Lower lobe of right lung (tissue), 2 donors: ENCODE measurements around the gene COA3. TPM values are rescaled to one million over a fixed set of nuclear protein-coding genes. Genes with fewer than 3 reads are reported as not detected.
A peak's percentile ranks its signal among the peaks of the same experiment; 100 is the strongest.
"Not testable (repeated sequence)": the region's sequence is repeated elsewhere in the genome, so short reads cannot be mapped to it uniquely, and the experiment has no call there.

Source experiments
- ATAC-seq, 2 donors: fragments of 200-7000 bp; cut with Tn5 transposase; one replicate each; pipeline ENCODE4 v1.9.1; 2020 to 2022; ENCODE audit warnings: mild to moderate bottlenecking in 2 of 2, moderate library complexity in 2 of 2
- DNase-seq: peaks from one replicate; pipeline ENCODE4 v3.0.0-alpha.2; 2020
- H3K27ac ChIP-seq: fragments of 200-600 bp; one replicate; pipeline ENCODE4 v1.8.0; 2022
- H3K27me3 ChIP-seq: fragments of 200-600 bp; one replicate; pipeline ENCODE4 v1.8.0; 2022; ENCODE audit warnings: low read depth
- H3K36me3 ChIP-seq: fragments of 200-600 bp; one replicate; pipeline ENCODE4 v1.8.0; 2022; ENCODE audit warnings: mild to moderate bottlenecking
- H3K4me1 ChIP-seq: fragments of 200-600 bp; one replicate; pipeline ENCODE4 v1.8.0; 2022
- H3K4me3 ChIP-seq: fragments of 200-600 bp; one replicate; pipeline ENCODE4 v1.8.0; 2022; ENCODE audit warnings: mild to moderate bottlenecking
- H3K9me3 ChIP-seq: fragments of 200-600 bp; one replicate; pipeline ENCODE4 v1.8.0; 2022
- CTCF ChIP-seq: fragments of 200-600 bp; IDR thresholded peaks from one replicate; pipeline ENCODE4 v1.8.0; 2022; ENCODE audit warnings: antibody characterized with exemption, mild to moderate bottlenecking
- intact Hi-C: fragments of 100-400 bp; cut with DNase I; formaldehyde crosslinking; loops from one replicate; pipeline ENCODE4 v1.11.0; 2022
- total RNA-seq: library from RNA; stranded (reverse); fragmentation: NEBNext Ultra II Directional; extraction: Animal tissue kit (Norgen Biotek cat#: 25700); gene quantifications from one replicate; pipeline ENCODE4 v1.2.1, GENCODE V29; 2021
- donor health status: DM: no; HTN: yes; CAD: no; lungs with severe emphysema.

COA3 gene
- total RNA-seq, 1 donor from 2014 or later, result 54.5 TPM

- H3K9me3 ChIP-seq, result no peaks in the 10 kb centered on the region
- DNase-seq, result peak; percentile 83
- intact Hi-C loops, result no loop called here
- peak within 1 kb of the TSS; percentile 85 for H3K27ac ChIP-seq
- peak within 1 kb of the TSS; percentile 87 for H3K4me3 ChIP-seq
- no peaks in the 10 kb centered on the region for H3K27me3 ChIP-seq
- peaks cover 22% of the 10 kb centered on the region for H3K4me1 ChIP-seq
- TF ChIP-seq CTCF, result peak; percentile 17
- ATAC-seq, result peak; percentile 94 to 97
- peaks cover 33% of the 10 kb centered on the region for H3K36me3 ChIP-seq
Observed at GRCh38 chr17:42773290-42774035, 25.0 kb downstream of the COA3 start, which contains the start of gene VPS25. Gene VPS25, plus strand, starts transcription at chr17:42773449. Its CDS starts 27 bp downstream, at chr17:42773476.

GRCh38 chr17:42772945-42773289 lies 25.6 kb downstream of the COA3 start:
- H3K27ac ChIP-seq, result peak overlapping the region; percentile 85
- DNase-seq, result no peak
- intact Hi-C loops, result no loop called here
- H3K27me3 ChIP-seq, result no peaks in the 10 kb centered on the region
- peak in 1 of 2 donors; percentile 4 for ATAC-seq
- peaks cover 28% of the 10 kb centered on the region for H3K36me3 ChIP-seq
- H3K4me3 ChIP-seq, result peak overlapping the region; percentile 87
- no peak for TF ChIP-seq CTCF
- H3K9me3 ChIP-seq, result no peaks in the 10 kb centered on the region
- H3K4me1 ChIP-seq, result peaks cover 22% of the 10 kb centered on the region

GRCh38 chr17:42769964-42770363 lies 28.5 kb downstream of the COA3 start:
- H3K27ac ChIP-seq, intact Hi-C loops, ATAC-seq, H3K9me3 ChIP-seq, DNase-seq, H3K36me3 ChIP-seq, H3K27me3 ChIP-seq, H3K4me3 ChIP-seq: not testable (repeated sequence)
- peaks cover 22% of the 10 kb centered on the region for H3K4me1 ChIP-seq

- H3K36me3 ChIP-seq, H3K27ac ChIP-seq, DNase-seq, intact Hi-C loops, H3K4me3 ChIP-seq, ATAC-seq, H3K27me3 ChIP-seq, H3K9me3 ChIP-seq: not testable (repeated sequence)
- H3K4me1 ChIP-seq, result peaks cover 18% of the 10 kb centered on the region
Observed at GRCh38 chr17:42768006-42768405, 30.5 kb downstream of the COA3 start.

- ATAC-seq, result no peak
- no peaks in the 10 kb centered on the region for H3K27me3 ChIP-seq
- H3K4me3 ChIP-seq, result no peak overlapping the region
- intact Hi-C loops, result no loop called here
- TF ChIP-seq CTCF, result no peak
- peaks cover 13% of the 10 kb centered on the region for H3K4me1 ChIP-seq
- H3K36me3 ChIP-seq, result no peaks in the 10 kb centered on the region
- DNase-seq, result no peak
- no peaks in the 10 kb centered on the region for H3K9me3 ChIP-seq
- H3K27ac ChIP-seq, result no peak overlapping the region
Observed at GRCh38 chr17:42767512-42767911, 31.0 kb downstream of the COA3 start.

GRCh38 chr17:42766124-42766523 lies 32.4 kb downstream of the COA3 start:
- peaks cover 6% of the 10 kb centered on the region for H3K4me1 ChIP-seq
- no peak for ATAC-seq
- H3K27me3 ChIP-seq, result peaks cover 5% of the 10 kb centered on the region

More at GRCh38 chr17:42766124-42766523, 32.4 kb downstream of the COA3 start:
- intact Hi-C loops, result no loop called here
- H3K27ac ChIP-seq, result no peak overlapping the region
- no peak for TF ChIP-seq CTCF
- no peaks in the 10 kb centered on the region for H3K36me3 ChIP-seq
- no peaks in the 10 kb centered on the region for H3K9me3 ChIP-seq
- H3K4me3 ChIP-seq, result no peak overlapping the region
- no peak for DNase-seq
